ENCODE results near the gene MACROD1. TPM values are rescaled to one million over a fixed set of nuclear protein-coding genes. Genes with fewer than 3 reads are reported as not detected.

MACROD1 gene
- total RNA-seq, 1 donor from 2014 or later: 61.4 TPM

DNA sequence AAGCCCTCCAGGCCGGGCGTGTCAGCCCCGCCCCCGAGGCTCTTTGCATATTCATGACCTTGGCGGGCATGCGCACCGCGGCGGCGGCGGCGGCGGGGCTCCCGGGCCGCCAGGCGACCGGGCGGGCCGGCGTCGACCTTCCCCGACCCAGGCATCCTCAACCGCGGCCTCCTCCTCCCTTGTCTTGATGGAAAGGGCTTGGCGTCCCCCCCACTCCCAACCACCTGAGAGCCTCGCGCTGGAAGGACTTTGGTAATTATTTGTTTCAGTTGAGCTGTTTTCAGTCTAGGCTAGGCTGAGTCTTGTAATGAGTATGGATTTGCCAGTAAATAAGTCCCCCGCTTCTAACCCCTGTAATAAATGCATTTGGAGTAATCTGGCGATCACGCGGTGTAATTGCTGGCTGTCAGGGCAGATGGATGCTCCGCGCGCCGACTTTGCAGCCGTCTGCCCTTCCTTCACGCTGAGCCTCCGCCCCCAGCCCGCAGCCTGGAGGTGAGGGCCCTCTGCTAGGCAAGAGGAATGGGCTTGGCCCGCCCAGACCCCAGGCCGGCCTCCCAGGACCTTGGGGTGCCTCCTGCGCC lies 105.0 kb downstream of the MACROD1 start:
- intact Hi-C loops (cut with DNase I): no loop called here

DNA sequence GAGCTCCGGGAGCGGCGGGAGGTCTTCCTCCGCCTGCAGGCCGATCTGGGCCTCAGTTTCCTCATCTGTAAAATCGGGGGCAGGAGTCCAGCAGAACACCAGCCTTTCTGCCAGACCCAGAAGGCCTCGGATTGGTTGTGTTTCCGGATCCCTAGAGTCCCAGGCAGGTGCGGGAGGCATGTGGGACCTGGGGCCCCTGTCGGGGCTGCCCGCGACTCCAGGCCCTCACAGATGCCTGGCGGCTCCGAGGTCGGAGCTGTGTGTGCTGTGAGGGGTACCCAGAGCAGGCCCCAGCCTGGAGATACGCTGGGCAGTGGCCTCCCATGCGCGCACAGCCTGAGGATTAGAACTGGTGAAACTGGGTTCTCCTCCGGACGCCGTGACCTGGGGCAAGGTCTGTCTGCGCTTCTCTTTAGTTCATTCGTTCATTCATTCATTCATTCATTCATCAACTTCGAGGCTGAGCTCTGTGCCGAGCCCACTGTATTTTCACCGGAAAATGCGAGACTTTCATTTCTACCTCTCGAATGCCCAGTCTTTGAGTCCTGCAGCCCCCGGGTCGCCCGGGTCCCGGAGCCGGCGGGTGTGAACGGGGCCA lies 105.6 kb downstream of the MACROD1 start:
- intact Hi-C loops (cut with DNase I): no loop called here
- peak overlapping the region; percentile 24 to 43 for H3K4me3 ChIP-seq

More for the DNA sequence above, 105.0 kb downstream of the MACROD1 start:
- Histone ChIP-seq H3K27me3 (no peaks in the 10 kb centered on the region), H3K4me1 (peaks cover 26% of the 10 kb centered on the region), H3K9me3 (no peaks in the 10 kb centered on the region), H3K36me3 (no peaks in the 10 kb centered on the region), H3K4me3 (peak overlapping the region; percentile 24 to 43), H3K27ac (no peak overlapping the region)
- TF ChIP-seq POLR2AphosphoS5 (IDR thresholded peaks at IDR 0.05; ENCODE audit: insufficient read depth in 1 of 2, low read depth in 1 of 2) (no peak), POLR2A (IDR thresholded peaks at IDR 0.05) (no peak)
- TF ChIP-seq, protein P1, sequence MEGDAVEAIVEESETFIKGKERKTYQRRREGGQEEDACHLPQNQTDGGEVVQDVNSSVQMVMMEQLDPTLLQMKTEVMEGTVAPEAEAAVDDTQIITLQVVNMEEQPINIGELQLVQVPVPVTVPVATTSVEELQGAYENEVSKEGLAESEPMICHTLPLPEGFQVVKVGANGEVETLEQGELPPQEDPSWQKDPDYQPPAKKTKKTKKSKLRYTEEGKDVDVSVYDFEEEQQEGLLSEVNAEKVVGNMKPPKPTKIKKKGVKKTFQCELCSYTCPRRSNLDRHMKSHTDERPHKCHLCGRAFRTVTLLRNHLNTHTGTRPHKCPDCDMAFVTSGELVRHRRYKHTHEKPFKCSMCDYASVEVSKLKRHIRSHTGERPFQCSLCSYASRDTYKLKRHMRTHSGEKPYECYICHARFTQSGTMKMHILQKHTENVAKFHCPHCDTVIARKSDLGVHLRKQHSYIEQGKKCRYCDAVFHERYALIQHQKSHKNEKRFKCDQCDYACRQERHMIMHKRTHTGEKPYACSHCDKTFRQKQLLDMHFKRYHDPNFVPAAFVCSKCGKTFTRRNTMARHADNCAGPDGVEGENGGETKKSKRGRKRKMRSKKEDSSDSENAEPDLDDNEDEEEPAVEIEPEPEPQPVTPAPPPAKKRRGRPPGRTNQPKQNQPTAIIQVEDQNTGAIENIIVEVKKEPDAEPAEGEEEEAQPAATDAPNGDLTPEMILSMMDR (IDR thresholded peaks at IDR 0.05): no peak
- no peak for DNase-seq (ENCODE audit: extremely low spot score in 2 of 2)

DNA sequence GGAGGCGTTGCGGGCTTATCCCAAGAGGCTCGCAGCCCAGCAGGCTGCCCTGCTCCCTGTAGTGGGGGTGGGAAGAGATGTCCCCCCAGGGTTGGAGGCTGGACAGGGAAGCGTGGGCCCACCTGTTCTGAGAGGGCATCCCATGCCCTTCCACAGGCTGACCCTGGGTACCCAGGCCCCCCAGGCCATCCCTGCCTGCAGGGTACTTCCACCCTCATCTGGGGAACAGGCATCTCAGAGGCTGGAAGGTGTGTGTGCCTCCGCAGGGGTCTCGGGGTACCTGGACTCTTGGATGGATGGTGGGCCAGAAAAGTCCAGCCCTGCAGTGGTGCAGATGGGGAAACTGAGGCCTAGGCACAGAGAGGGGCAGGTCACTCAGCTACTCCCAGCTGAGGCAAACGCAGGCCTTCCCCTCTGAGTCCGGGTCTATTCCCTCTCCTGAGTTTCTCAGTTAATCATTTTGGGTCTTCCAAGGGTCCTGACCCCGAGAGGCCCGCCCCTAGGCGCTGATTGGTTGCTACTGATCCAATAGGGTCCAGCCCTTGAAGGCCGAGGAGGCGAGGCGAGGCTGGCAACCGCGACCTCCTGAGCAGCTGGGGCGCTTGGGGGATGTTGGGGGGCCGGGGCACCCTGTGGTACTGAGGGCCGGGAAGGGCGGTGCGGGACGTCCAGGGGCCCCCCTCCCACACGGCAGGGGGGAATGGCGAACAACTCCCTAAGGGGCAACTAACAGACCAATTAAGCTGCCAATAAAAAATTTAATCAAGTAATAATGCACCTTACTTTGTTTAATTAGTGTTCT lies 106.4 kb downstream of the MACROD1 start:
- H3K4me1 ChIP-seq: peaks cover 28% of the 10 kb centered on the region
- intact Hi-C loops (cut with DNase I): no loop called here
- no peak overlapping the region for H3K4me3 ChIP-seq
- TF ChIP-seq POLR2AphosphoS5 (IDR thresholded peaks at IDR 0.05; ENCODE audit: insufficient read depth in 1 of 2, low read depth in 1 of 2) (no peak), POLR2A (IDR thresholded peaks at IDR 0.05) (no peak)
- TF ChIP-seq, protein P1 (IDR thresholded peaks at IDR 0.05): no peak
- no peak for DNase-seq (ENCODE audit: extremely low spot score in 2 of 2)
- no peaks in the 10 kb centered on the region for H3K27me3 ChIP-seq
- no peaks in the 10 kb centered on the region for H3K9me3 ChIP-seq
- H3K27ac ChIP-seq: no peak overlapping the region
- H3K36me3 ChIP-seq: no peaks in the 10 kb centered on the region

More for the DNA sequence above, 105.6 kb downstream of the MACROD1 start:
- H3K36me3 ChIP-seq: no peaks in the 10 kb centered on the region
- H3K27me3 ChIP-seq: no peaks in the 10 kb centered on the region
- H3K9me3 ChIP-seq: no peaks in the 10 kb centered on the region
- no peak overlapping the region for H3K27ac ChIP-seq
- no peak for DNase-seq (ENCODE audit: extremely low spot score in 2 of 2)
- H3K4me1 ChIP-seq: peaks cover 28% of the 10 kb centered on the region
- TF ChIP-seq, protein P1 (IDR thresholded peaks at IDR 0.05): no peak
- no peak for TF ChIP-seq POLR2AphosphoS5 (IDR thresholded peaks at IDR 0.05; ENCODE audit: insufficient read depth in 1 of 2, low read depth in 1 of 2)
- TF ChIP-seq POLR2A (IDR thresholded peaks at IDR 0.05): no peak

DNA sequence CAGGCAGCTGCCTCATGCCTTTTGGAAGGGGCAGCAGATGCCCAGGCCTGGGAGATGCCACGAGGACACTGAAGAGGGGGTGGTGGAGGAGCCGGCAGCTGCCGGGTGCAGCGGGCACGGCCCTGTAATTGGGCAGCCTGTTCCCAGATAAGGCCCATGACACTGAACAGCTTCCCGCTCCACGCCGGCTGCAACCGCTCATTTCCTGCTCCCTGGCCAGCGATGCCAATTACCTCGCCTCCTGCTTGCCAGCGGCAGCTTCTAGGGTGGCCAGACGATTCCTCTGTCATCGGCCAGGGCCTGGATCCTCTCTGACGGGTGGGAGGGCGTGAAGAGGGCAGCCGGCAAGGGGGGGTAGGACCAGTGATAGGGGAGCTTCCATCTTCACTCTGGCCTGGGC lies 107.4 kb downstream of the MACROD1 start:
- intact Hi-C loops (cut with DNase I): no loop called here
- no peak overlapping the region for H3K4me3 ChIP-seq
- no peak for DNase-seq (ENCODE audit: extremely low spot score in 2 of 2)
- no peak overlapping the region for H3K27ac ChIP-seq
- TF ChIP-seq POLR2AphosphoS5 (IDR thresholded peaks at IDR 0.05; ENCODE audit: insufficient read depth in 1 of 2, low read depth in 1 of 2) (no peak), POLR2A (IDR thresholded peaks at IDR 0.05) (no peak)
- TF ChIP-seq, protein P1 (IDR thresholded peaks at IDR 0.05): no peak
- H3K27me3 ChIP-seq: no peaks in the 10 kb centered on the region
- H3K9me3 ChIP-seq: no peaks in the 10 kb centered on the region
- H3K4me1 ChIP-seq: peaks cover 28% of the 10 kb centered on the region
- no peaks in the 10 kb centered on the region for H3K36me3 ChIP-seq
